HCT116 (cell line): ENCODE data around the gene MAGED1. TPM values are rescaled to one million over a fixed set of nuclear protein-coding genes. Genes with fewer than 3 reads are reported as not detected.

Source experiments
- ATAC-seq: fragments of 200-7000 bp; cut with Tn5 transposase; 2 replicates; pipeline ENCODE4 v1.9.1; 2020; ENCODE audit warnings: mild to moderate bottlenecking, moderate library complexity
- BruUV-seq: library from RNA; stranded (reverse); fragments of 400-500 nt; replicated peaks from 2 replicates; lab custom pipeline; 2021; lab: Mats Ljungman, UMichigan
- CTCF ChIA-PET: fragments of 300-600 bp; sonication (Branson Sonifier 250); formaldehyde crosslinking; loops from one replicate; lab custom pipeline; 2021; ENCODE audit warnings: antibody characterized with exemption; lab: Charles Lee
- POLR2A ChIA-PET: fragments of 300-600, 350-600 bp; sonication (Branson Sonifier 250); formaldehyde crosslinking; loops from one replicate; lab custom pipeline; 2021; ENCODE audit warnings: antibody characterized with exemption; lab: Charles Lee
- RAD21 ChIA-PET, 2 experiments: fragments of 300-600 bp; sonication (Branson Sonifier 250); formaldehyde crosslinking; loops; one replicate each; lab custom pipeline; 2023; ENCODE audit warnings: low total read pairs in 2 of 2; ENCODE audit not compliant: uncharacterized antibody in 2 of 2, unreplicated experiment in 2 of 2, low non-redundant PET in 1 of 2; lab: Charles Lee
- DNase-seq: peaks from one replicate; pipeline ENCODE4 v3.0.0-alpha.2; 2010; ENCODE audit warnings: low read depth, low spot score
- H2AFZ ChIP-seq: fragments of 200-600 bp; shearing (Covaris generic), sonication (generic); 2 replicates; pipeline ENCODE4 v1.6.1; 2017; ENCODE audit warnings: low read depth, mixed run types, mixed read lengths, antibody characterized with exemption, low read length; ENCODE audit not compliant: poor library complexity, severe bottlenecking
- H3K27ac ChIP-seq: 2 replicates; pipeline ENCODE4 v1.5.1; 2012; ENCODE audit warnings: low read depth, low read length
- H3K27me3 ChIP-seq: fragments of 200-600 bp; sonication (generic); 2 replicates; pipeline ENCODE4 v1.6.1; 2016; ENCODE audit warnings: mixed run types, low read length, mixed read lengths; ENCODE audit not compliant: insufficient read depth
- H3K36me3 ChIP-seq, 2 experiments: fragments of 200-500 bp in 1 of 2; fragments of 200-600 bp in 1 of 2; sonication (Bioruptor generic) in 1 of 2; sonication (generic) in 1 of 2; 2 replicates each; pipeline versions ENCODE4 v1.5.1 to v1.6.1; 2014 to 2016; ENCODE audit warnings: low read length in 2 of 2, inconsistent platforms in 1 of 2, mixed read lengths in 1 of 2, mixed run types in 1 of 2; ENCODE audit not compliant: insufficient read depth in 2 of 2, control insufficient read depth in 1 of 2
- H3K4me1 ChIP-seq, 2 experiments: fragments of 200-600 bp in 1 of 2; sonication (generic) in 1 of 2; 2 replicates each; pipeline versions ENCODE4 v1.5.1 to v1.6.1; 2012 to 2017; ENCODE audit warnings: low read length in 2 of 2, inconsistent platforms in 1 of 2, mild to moderate bottlenecking in 1 of 2, mixed read lengths in 1 of 2, mixed run types in 1 of 2, moderate library complexity in 1 of 2; ENCODE audit not compliant: insufficient read depth in 2 of 2, control insufficient read depth in 1 of 2
- H3K4me2 ChIP-seq: fragments of 200-600 bp; sonication (generic); 2 replicates; pipeline ENCODE4 v1.6.1; 2017; ENCODE audit warnings: mixed run types, low read length, mixed read lengths
- H3K4me3 ChIP-seq, 2 experiments: fragments of 200-600 bp in 1 of 2; sonication (generic) in 1 of 2; replicated peaks in 1 of 2; 2 replicates each; pipeline ENCODE4 v1.5.1; 2011 to 2016; ENCODE audit warnings: low read length in 2 of 2, control low read depth in 1 of 2, low read depth in 1 of 2, mild to moderate bottlenecking in 1 of 2, mixed read lengths in 1 of 2, mixed run types in 1 of 2
- H3K79me2 ChIP-seq: fragments of 200-600 bp; sonication (generic); 2 replicates; pipeline ENCODE4 v1.6.1; 2017; ENCODE audit warnings: mild to moderate bottlenecking, mixed run types, low read length, moderate library complexity, mixed read lengths; ENCODE audit not compliant: insufficient read depth
- H3K9ac ChIP-seq: fragments of 200-600 bp; sonication (generic); 2 replicates; pipeline ENCODE4 v1.6.1; 2016; ENCODE audit warnings: low read length, mixed read lengths
- H3K9me2 ChIP-seq: fragments of 200-600 bp; sonication (generic), shearing (Covaris generic); 2 replicates; pipeline ENCODE4 v1.6.1; 2017; ENCODE audit warnings: mixed run types, mild to moderate bottlenecking, moderate library complexity; ENCODE audit not compliant: insufficient read depth
- H3K9me3 ChIP-seq, 2 experiments: fragments of 200-500 bp in 1 of 2; fragments of 200-600 bp in 1 of 2; sonication (Bioruptor generic) in 1 of 2; sonication (generic) in 1 of 2; 2 replicates each; pipeline ENCODE4 v1.6.1; 2014 to 2017; ENCODE audit warnings: low read length in 2 of 2, mixed read lengths in 2 of 2, inconsistent platforms in 1 of 2, low read depth in 1 of 2, mild to moderate bottlenecking in 1 of 2, mixed run types in 1 of 2, moderate library complexity in 1 of 2; ENCODE audit not compliant: control insufficient read depth in 1 of 2, insufficient read depth in 1 of 2
- H4K20me1 ChIP-seq: fragments of 200-600 bp; sonication (generic), shearing (Covaris generic); 2 replicates; pipeline ENCODE4 v1.6.1; 2017; ENCODE audit warnings: mixed run types, mild to moderate bottlenecking, moderate library complexity; ENCODE audit not compliant: insufficient read depth
- EZH2phosphoT487 ChIP-seq: fragments of 200-600 bp; IDR thresholded peaks from 2 replicates; pipeline ENCODE4 v1.6.1; 2018; ENCODE audit warnings: antibody characterized with exemption, borderline replicate concordance
- JUND ChIP-seq: IDR thresholded peaks from 2 replicates; pipeline ENCODE4 v1.6.1; 2012
- RAD21 ChIP-seq: IDR thresholded peaks from 2 replicates; pipeline ENCODE4 v1.6.1; 2012; ENCODE audit warnings: low read depth, mild to moderate bottlenecking
- TCF7L2 ChIP-seq: IDR thresholded peaks from 2 replicates; pipeline ENCODE4 v1.7.0; 2011; ENCODE audit warnings: borderline replicate concordance, inconsistent platforms; ENCODE audit not compliant: insufficient read depth, insufficient read length; ENCODE audit errors: extremely low read depth
- ZFX ChIP-seq: fragments of 450-650 bp; IDR thresholded peaks from 2 replicates; pipeline ENCODE4 v1.6.1; 2017
- intact Hi-C: fragments of 100-400 bp; cut with micrococcal nuclease; formaldehyde crosslinking; loops from 2 replicates; pipeline ENCODE4 v1.10.0; 2022
- total RNA-seq: library from RNA; stranded (reverse); gene quantifications from one replicate; pipeline ENCODE4 v1.2.1, GENCODE V29; 2021; ENCODE audit not compliant: unreplicated experiment
- TF ChIP-seq, protein P1 (sequence below): IDR thresholded peaks from 2 replicates; pipeline ENCODE4 v1.6.1; 2012
- TF ChIP-seq, protein P2 (sequence below), 3 experiments: fragments of 200-600 bp in 1 of 3; sonication (generic) in 1 of 3; IDR thresholded peaks in 2 of 3; conservative IDR thresholded peaks in 1 of 3; 2 replicates each; pipeline ENCODE4 v1.5.1; 2012 to 2017; ENCODE audit warnings: low read depth in 2 of 3, low read length in 2 of 3, antibody characterized with exemption in 1 of 3, borderline replicate concordance in 1 of 3, control low read depth in 1 of 3, mild to moderate bottlenecking in 1 of 3, mixed read lengths in 1 of 3, mixed run types in 1 of 3, moderate library complexity in 1 of 3; ENCODE audit not compliant: insufficient read depth in 1 of 3

The MAGED1 gene
- total RNA-seq, 1 experiment from 2014 or later = 82.3 TPM

DNA sequence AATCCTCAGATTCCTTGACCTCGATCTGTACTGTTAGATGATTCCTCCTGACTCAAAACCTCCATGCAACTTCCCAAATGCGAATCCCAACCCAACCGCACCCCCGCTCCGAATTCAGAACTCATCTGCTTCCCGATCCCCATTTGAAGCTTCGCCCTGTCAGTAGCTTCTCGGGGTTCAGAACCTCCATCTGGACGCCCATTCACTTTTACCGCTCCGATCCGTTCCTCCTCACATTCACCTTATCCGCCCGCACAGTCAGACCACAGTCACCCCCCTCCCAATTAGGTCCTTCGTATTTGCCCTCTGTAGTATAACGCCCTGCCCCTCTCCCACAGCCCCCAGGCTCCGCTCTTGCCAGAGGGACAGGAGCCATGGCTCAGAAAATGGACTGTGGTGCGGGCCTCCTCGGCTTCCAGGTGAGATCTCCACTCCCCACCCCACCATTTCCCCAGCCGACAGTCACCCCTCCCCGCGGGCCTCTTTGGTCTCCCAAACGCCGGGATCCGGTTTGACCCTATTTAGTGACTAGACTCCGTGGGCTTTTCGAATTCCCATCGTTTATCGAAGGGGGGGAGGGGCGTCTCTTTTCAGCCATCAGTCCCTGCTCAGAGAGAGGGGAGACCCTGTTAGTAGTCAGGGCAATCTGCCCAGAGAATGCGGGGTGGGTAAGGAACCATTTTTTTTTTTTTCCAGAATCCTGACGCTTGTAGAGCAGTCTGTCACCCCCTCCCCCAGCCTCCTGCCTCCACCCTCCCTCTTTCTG lies 691 bp downstream of the MAGED1 start:
- Histone ChIP-seq H3K36me3 (no peaks in the 10 kb centered on the region; a peak in 1 of 4 replicates), H3K9me3 (no peaks in the 10 kb centered on the region), H3K4me1 (no peaks in the 10 kb centered on the region), H3K27ac (no peak overlapping the region), H3K4me2 (no peak overlapping the region), H3K79me2 (no peaks in the 10 kb centered on the region), H3K9ac (no peak overlapping the region), H3K27me3 (no peaks in the 10 kb centered on the region), H4K20me1 (no peaks in the 10 kb centered on the region), H2AFZ (no peak overlapping the region), H3K9me2 (no peaks in the 10 kb centered on the region)
- ATAC-seq = no peak
- RAD21 ChIA-PET = no interaction called here
- CTCF ChIA-PET = no interaction called here
- intact Hi-C loops = no loop called here
- POLR2A ChIA-PET = no interaction called here
- BruUV-seq = no TSS peak
- DNase-seq = no peak
- TF ChIP-seq EZH2phosphoT487 = no peak
- no peak for TF ChIP-seq TCF7L2
- no peak for TF ChIP-seq ZFX
- no peak for TF ChIP-seq RAD21
- TF ChIP-seq, protein P1, sequence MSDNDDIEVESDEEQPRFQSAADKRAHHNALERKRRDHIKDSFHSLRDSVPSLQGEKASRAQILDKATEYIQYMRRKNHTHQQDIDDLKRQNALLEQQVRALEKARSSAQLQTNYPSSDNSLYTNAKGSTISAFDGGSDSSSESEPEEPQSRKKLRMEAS = no peak
- TF ChIP-seq, protein P2, sequence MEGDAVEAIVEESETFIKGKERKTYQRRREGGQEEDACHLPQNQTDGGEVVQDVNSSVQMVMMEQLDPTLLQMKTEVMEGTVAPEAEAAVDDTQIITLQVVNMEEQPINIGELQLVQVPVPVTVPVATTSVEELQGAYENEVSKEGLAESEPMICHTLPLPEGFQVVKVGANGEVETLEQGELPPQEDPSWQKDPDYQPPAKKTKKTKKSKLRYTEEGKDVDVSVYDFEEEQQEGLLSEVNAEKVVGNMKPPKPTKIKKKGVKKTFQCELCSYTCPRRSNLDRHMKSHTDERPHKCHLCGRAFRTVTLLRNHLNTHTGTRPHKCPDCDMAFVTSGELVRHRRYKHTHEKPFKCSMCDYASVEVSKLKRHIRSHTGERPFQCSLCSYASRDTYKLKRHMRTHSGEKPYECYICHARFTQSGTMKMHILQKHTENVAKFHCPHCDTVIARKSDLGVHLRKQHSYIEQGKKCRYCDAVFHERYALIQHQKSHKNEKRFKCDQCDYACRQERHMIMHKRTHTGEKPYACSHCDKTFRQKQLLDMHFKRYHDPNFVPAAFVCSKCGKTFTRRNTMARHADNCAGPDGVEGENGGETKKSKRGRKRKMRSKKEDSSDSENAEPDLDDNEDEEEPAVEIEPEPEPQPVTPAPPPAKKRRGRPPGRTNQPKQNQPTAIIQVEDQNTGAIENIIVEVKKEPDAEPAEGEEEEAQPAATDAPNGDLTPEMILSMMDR (IDR thresholded peaks at IDR 0.05 in 2 of 3, conservative IDR thresholded peaks at IDR 0.05 in 1 of 3; ENCODE audit: borderline replicate concordance in 1 of 3, insufficient read depth in 1 of 3, low read depth in 2 of 3, low read length in 2 of 3) = no peak
- TF ChIP-seq JUND = no peak
- TF ChIP-seq, all 23 proteins: peak for 0
- no peak overlapping the region for H3K4me3 ChIP-seq
